Measurements from ENCODE around the gene DDX27.
"Not testable (repeated sequence)": the region's sequence is repeated elsewhere in the genome, so short reads cannot be mapped to it uniquely, and the experiment has no call there.

Gene DDX27, protein sequence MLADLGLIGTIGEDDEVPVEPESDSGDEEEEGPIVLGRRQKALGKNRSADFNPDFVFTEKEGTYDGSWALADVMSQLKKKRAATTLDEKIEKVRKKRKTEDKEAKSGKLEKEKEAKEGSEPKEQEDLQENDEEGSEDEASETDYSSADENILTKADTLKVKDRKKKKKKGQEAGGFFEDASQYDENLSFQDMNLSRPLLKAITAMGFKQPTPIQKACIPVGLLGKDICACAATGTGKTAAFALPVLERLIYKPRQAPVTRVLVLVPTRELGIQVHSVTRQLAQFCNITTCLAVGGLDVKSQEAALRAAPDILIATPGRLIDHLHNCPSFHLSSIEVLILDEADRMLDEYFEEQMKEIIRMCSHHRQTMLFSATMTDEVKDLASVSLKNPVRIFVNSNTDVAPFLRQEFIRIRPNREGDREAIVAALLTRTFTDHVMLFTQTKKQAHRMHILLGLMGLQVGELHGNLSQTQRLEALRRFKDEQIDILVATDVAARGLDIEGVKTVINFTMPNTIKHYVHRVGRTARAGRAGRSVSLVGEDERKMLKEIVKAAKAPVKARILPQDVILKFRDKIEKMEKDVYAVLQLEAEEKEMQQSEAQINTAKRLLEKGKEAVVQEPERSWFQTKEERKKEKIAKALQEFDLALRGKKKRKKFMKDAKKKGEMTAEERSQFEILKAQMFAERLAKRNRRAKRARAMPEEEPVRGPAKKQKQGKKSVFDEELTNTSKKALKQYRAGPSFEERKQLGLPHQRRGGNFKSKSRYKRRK

DNA sequence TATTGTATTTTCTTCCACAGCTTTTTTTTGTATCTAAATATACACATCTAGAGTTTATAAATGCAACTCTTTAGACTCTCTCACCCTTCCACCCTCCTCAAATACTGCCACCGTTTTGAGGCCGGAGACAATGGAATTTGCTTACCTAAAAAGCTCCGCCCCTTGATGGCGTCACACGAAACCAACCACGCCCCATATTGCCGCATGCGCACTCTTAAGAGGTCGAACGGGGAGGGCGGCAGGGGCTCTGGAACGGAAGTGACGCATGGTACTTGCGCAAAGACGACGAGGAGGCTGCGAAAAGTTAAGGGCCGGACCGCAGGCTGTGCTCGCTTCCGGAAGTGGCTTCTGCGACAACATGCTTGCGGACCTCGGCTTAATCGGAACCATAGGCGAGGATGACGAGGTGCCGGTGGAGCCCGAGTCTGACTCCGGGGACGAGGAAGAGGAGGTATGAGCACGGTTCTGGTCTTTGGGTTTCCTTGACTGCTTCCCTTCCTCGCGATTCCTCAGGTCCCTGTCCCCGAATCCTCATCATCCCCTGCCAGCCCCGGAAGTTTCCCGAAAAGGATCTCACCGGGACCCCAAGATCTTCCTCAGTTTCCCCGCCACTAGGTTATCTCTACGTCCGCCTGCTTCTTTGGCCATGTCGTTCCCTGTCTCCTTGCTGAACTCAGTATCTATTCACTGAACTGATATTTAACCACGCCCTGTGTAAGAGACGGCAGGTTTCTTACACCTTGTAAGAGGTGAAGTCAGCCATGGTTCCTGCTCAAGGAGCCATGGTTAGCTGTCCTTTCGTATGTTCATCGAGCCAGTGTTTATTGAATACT lies at the start of gene DDX27:
Gene DDX27, plus strand, starts transcription at position 326 of the 833 bp plus-strand sequence. Its CDS starts 33 bp downstream, at position 359.
- peak; percentile 96 for DNase-seq (ENCODE audit: low spot score)
- Mint-ChIP-seq H3K27me3 (ENCODE audit: low read depth) (peaks cover 2% of the 10 kb centered on the region), H3K9me3 (no peaks in the 10 kb centered on the region), H3K27ac (peak within 1 kb of the TSS; percentile 99), H3K4me3 (peak within 1 kb of the TSS; percentile 93), H3K36me3 (ENCODE audit: low read depth) (peaks cover 25% of the 10 kb centered on the region), H3K4me1 (ENCODE audit: low read depth) (peaks cover 15% of the 10 kb centered on the region)

DNA sequence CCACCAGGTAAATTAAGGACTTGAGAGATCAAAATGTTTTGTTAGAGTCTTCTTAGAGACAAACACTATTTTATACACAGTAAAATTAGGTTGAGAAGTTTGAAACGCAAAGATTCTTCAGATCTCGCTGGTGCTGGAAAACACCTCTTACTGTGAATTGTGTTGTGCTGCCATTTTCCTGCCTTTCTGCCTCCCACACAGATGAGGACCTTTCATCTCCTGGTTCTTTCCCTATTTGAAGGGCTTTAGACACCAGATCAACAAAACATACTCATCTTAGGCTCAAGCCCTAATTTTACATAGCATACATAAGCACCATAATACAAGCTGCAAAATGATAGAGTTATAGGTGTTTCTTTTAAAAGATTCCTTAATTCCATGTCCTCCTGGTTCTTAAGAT lies 49.7 kb upstream of the DDX27 start:
- no peak for DNase-seq (ENCODE audit: low spot score)
- no peak overlapping the region for H3K4me3 Mint-ChIP-seq
- peaks cover 37% of the 10 kb centered on the region for H3K36me3 Mint-ChIP-seq (ENCODE audit: low read depth)
- H3K4me1 Mint-ChIP-seq (ENCODE audit: low read depth): peaks cover 45% of the 10 kb centered on the region
- no peaks in the 10 kb centered on the region for H3K27me3 Mint-ChIP-seq (ENCODE audit: low read depth)
- H3K27ac Mint-ChIP-seq: no peak overlapping the region
- H3K9me3 Mint-ChIP-seq: no peaks in the 10 kb centered on the region

DNA sequence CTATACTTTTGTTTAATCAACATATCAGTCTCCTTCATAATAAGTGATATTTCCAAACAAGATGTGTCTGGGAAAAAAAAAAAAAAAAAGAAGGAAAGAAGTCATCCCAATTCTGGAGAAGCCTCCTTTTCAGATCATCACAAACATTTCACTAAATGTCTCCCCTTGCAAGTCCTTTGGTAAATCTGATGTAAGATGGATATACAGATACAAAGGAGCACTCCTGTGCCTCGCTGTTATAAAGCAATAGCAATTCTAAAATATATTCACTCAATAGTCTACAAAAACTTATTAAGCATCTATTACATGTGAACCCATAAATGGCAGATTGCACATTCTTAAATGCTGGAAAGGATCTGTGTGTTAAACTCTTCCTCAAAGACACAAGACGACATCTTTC lies 48.5 kb upstream of the DDX27 start:
- Mint-ChIP-seq H3K9me3 (no peaks in the 10 kb centered on the region), H3K4me3 (no peak overlapping the region), H3K36me3 (ENCODE audit: low read depth) (peaks cover 35% of the 10 kb centered on the region), H3K27ac (no peak overlapping the region), H3K27me3 (ENCODE audit: low read depth) (no peaks in the 10 kb centered on the region), H3K4me1 (ENCODE audit: low read depth) (peaks cover 44% of the 10 kb centered on the region)
- no peak for DNase-seq (ENCODE audit: low spot score)

DNA sequence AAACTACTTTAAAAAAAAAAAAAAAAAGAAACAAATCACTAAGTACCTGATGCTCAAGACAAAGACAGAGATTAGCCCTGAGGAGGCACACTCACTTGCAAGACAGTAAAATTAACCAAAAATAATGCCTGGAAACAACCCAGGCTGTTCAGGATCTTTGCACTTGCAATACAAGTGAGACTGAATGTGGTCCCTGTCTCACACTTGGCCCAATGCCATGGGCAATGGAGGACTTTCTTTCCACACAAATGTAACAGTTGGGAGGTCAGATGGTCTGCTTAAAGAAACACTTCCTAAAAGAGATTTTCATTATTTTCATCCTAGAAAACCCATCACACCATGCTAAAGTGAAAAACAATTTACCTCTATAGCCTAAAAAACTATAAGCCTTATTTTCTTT lies 47.3 kb upstream of the DDX27 start:
- Mint-ChIP-seq H3K36me3 (ENCODE audit: low read depth) (peaks cover 30% of the 10 kb centered on the region), H3K4me3 (no peak overlapping the region)

DNA sequence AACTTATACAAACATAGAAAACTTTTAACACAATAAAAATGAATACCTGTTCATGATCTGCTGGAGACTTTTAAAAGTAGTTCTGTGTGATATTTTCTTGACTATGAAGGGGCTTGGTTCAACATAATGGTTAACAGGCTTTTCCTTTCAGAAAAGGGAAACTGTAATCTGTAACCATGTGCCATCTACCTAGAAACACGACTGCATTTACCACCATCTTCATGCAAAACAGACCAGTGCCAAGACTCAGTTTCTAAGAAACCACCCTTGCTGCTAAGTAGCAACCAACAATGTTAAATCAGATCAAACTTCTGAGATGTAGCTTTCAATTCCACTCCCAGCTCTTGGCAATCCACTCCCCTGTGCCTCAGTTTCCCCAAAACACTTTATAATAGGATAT lies 46.8 kb upstream of the DDX27 start:
- Mint-ChIP-seq H3K27me3 (ENCODE audit: low read depth) (no peaks in the 10 kb centered on the region), H3K36me3 (ENCODE audit: low read depth) (peaks cover 31% of the 10 kb centered on the region), H3K9me3 (no peaks in the 10 kb centered on the region), H3K27ac (no peak overlapping the region), H3K4me1 (ENCODE audit: low read depth) (peaks cover 29% of the 10 kb centered on the region), H3K4me3 (no peak overlapping the region)
- no peak for DNase-seq (ENCODE audit: low spot score)

More for the DNA sequence above, 47.3 kb upstream of the DDX27 start:
- DNase-seq (ENCODE audit: low spot score): no peak
- H3K4me1 Mint-ChIP-seq (ENCODE audit: low read depth): peaks cover 33% of the 10 kb centered on the region
- H3K9me3 Mint-ChIP-seq: no peaks in the 10 kb centered on the region
- no peak overlapping the region for H3K27ac Mint-ChIP-seq
- no peaks in the 10 kb centered on the region for H3K27me3 Mint-ChIP-seq (ENCODE audit: low read depth)

DNA sequence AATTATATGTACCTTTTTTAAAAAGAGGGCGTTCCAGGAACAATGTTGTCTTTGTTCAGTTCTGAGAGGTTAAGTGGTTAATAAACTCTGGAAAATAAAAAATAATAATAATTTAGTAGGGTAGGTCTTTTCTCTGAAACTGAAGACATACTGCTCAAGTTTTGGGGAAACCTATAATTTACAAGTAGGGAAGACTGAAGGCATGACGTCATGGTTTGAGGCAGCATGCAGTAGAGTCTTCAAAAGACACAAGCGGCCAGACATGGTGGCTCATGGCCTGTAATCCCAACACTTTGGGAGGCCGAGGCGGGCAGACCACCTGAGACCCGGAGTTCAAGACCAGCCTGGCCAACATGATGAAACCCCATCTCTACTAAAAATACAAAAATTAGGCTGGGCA lies 45.0 kb upstream of the DDX27 start:
- H3K4me3 Mint-ChIP-seq: no peak overlapping the region
- peaks cover 38% of the 10 kb centered on the region for H3K36me3 Mint-ChIP-seq (ENCODE audit: low read depth)
- no peaks in the 10 kb centered on the region for H3K27me3 Mint-ChIP-seq (ENCODE audit: low read depth)
- no peaks in the 10 kb centered on the region for H3K9me3 Mint-ChIP-seq
- no peak for DNase-seq (ENCODE audit: low spot score)
- no peak overlapping the region for H3K27ac Mint-ChIP-seq
- peaks cover 13% of the 10 kb centered on the region for H3K4me1 Mint-ChIP-seq (ENCODE audit: low read depth)

DNA sequence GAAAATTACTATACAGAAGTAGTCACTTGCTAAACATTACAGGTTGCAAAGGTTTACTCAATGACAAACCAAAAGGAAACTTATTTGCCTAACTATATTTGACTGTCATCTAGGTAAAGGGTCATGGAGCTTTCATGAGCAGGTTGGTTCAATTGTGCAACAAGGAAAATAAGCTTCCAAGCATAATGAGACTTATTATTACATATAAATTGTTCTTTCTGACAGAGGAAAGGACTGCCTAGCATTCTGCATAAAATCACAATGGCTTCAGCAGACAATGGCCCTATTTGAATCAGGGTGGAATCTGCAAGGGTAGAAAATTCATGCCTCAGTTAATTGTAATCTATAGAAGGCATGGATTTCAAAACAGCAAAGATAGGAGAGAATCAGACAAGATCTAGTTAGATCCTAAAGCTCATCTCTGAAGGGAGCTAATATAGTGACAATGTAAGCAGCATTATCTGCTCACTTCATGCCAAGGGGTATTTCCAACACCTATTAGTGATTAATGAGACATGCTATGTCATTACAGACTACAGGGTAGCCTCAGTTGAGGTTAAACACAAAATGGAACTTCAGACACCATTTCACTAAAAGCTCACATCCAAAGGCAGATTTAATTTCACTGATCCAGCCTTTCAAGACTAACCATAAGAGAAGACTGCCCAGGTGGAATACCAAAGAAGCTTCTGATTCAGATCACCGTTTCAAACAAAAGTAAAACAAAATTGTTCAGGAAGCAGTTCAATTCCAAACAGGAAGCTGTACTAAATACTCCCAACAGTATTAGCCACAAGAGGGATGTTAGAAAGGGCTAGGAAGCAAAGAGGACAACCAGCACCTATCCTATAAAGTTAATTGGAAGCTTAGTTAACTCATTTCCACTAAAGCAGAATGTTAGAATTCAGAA lies 39.6 kb upstream of the DDX27 start:
- H3K9me3 Mint-ChIP-seq: no peaks in the 10 kb centered on the region
- no peak for DNase-seq (ENCODE audit: low spot score)
- no peak overlapping the region for H3K4me3 Mint-ChIP-seq
- peaks cover 42% of the 10 kb centered on the region for H3K4me1 Mint-ChIP-seq (ENCODE audit: low read depth)
- H3K27ac Mint-ChIP-seq: no peak overlapping the region
- peaks cover 18% of the 10 kb centered on the region for H3K36me3 Mint-ChIP-seq (ENCODE audit: low read depth)
- no peaks in the 10 kb centered on the region for H3K27me3 Mint-ChIP-seq (ENCODE audit: low read depth)

DNA sequence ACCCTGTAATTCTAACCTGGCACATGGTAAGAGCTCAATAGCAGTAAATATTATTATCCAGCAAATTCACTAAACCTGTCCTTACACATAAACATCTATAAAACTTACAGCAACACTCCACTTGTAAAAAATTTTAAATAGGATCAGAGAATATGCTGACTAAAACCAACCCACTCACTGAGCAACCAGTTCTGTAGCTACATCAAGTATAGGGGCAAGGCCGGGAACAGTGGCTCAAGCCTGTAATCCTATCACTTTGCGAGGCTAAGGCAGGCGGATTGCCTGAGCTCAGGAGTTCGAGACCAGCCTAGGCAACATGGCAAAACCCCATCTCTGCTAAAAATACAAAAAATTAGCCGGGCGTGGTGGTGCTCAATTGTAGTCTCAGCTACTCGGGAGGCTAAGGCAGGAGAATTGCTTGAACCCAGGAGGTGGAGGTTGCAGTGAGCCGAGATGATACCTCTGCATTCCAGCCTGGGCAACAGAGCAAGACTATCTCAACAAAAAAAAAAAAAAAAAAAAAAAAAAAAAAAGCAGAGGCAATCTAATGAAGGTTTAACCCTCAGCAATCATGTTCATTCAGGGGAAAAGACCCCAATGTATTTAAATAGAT lies 37.8 kb upstream of the DDX27 start:
- Mint-ChIP-seq H3K27me3 (ENCODE audit: low read depth) (no peaks in the 10 kb centered on the region), H3K36me3 (ENCODE audit: low read depth) (peaks cover 23% of the 10 kb centered on the region), H3K27ac (no peak overlapping the region), H3K4me3 (no peak overlapping the region), H3K9me3 (no peaks in the 10 kb centered on the region), H3K4me1 (ENCODE audit: low read depth) (peaks cover 53% of the 10 kb centered on the region)
- no peak for DNase-seq (ENCODE audit: low spot score)

DNA sequence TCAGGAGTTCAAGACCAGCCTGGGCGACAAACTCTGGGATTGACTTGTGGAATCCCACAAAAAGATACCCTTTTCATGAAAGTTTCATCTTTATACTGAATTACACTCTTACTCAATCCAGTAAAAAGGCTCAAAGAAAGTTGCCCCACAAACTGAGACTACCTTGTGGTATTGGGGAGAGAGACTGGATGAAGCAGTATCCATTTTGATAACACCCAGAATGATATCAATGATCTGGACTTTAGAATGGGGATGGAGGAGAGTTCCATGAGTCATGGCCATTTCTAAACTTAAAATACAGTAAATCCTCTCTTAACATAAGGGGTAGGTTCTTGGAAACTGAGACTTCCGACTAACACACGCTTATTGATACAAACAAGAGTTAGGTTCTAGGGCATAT lies 35.8 kb upstream of the DDX27 start:
- Mint-ChIP-seq H3K36me3 (ENCODE audit: low read depth) (peaks cover 14% of the 10 kb centered on the region), H3K9me3 (no peaks in the 10 kb centered on the region), H3K27ac (no peak overlapping the region), H3K4me1 (ENCODE audit: low read depth) (peaks cover 56% of the 10 kb centered on the region), H3K27me3 (ENCODE audit: low read depth) (no peaks in the 10 kb centered on the region), H3K4me3 (no peak overlapping the region)
- no peak for DNase-seq (ENCODE audit: low spot score)

DNA sequence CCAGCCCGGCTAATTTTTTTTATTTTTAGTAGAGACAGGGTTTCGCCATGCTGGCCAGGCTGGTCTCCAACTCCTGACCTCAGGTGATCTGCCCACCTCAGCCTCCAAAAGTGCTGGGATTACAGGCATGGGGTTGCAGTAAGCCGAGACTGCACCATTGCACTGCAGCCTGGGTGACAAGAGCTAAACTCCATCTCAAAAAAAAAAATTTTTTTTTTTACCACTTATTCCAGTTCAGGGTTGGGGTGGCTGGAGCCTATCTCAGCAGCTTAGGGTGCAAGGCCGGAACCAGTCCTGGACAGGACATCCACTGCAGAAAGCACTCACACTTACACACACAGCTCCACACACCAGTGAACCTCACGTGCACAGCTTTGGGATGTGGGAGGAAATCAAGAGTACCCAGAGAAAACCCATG lies 35.1 kb upstream of the DDX27 start:
- H3K4me1 Mint-ChIP-seq (ENCODE audit: low read depth): peaks cover 59% of the 10 kb centered on the region
- not testable (repeated sequence) for DNase-seq (ENCODE audit: low spot score); H3K27me3 Mint-ChIP-seq (ENCODE audit: low read depth); H3K4me3 Mint-ChIP-seq; H3K27ac Mint-ChIP-seq; H3K9me3 Mint-ChIP-seq
- H3K36me3 Mint-ChIP-seq (ENCODE audit: low read depth): peaks cover 14% of the 10 kb centered on the region

DNA sequence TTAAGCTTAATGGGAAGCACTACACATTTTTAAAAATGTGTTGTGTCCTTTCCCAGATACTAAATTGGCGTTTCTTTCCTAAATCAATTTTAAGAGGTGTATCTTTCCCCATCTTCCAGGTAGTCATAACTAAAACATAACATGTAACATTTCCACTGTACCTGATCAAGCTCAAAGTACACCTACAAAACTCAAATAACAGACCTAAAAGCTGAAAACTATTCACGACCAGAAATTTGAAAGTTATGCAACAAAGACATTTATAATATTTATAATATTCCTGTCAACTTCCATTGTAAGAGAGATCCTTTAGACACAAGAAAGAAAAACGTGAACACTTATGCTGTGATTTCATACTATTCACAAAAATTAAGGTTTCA lies 34.5 kb upstream of the DDX27 start:
- DNase-seq (ENCODE audit: low spot score): no peak
- Mint-ChIP-seq H3K9me3 (no peaks in the 10 kb centered on the region), H3K27ac (no peak overlapping the region), H3K4me3 (peak overlapping the region; percentile 44), H3K4me1 (ENCODE audit: low read depth) (peaks cover 55% of the 10 kb centered on the region), H3K27me3 (ENCODE audit: low read depth) (peaks cover 1% of the 10 kb centered on the region), H3K36me3 (ENCODE audit: low read depth) (peaks cover 15% of the 10 kb centered on the region)

DNA sequence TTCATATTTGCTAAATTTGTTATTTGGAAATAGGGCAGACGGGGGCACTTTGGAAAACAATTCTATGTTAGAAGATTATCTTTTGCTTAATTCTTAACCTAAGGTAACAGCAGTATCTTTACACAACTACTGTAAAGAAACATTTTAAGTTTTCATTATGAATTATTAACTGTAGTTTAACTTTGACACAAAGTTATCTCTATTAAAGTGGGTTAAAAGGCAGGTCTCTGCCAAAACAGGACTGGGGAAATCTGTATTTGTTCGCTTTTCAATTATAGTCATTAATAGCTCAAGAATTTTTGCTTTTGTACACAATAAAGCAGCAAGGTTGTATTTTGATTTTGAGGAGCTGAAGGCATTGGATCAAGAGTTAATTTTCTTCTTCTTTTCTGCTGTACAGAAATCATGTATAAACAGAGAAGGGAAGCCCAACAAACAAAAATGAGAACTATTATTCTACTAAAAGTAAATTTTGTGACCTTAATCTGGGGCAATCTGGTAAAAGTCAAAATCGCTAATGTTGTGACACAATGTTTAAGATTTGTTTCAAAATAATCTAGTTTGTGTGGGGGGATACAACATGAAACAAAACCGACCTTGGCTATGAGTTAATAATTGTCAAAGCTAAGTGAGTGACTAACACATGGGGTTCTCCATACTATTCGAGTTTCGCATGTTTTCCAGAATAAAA lies 34.0 kb upstream of the DDX27 start:
- DNase-seq (ENCODE audit: low spot score): no peak
- Mint-ChIP-seq H3K4me1 (ENCODE audit: low read depth) (peaks cover 52% of the 10 kb centered on the region), H3K4me3 (peak overlapping the region; percentile 44), H3K27ac (no peak overlapping the region), H3K9me3 (no peaks in the 10 kb centered on the region), H3K36me3 (ENCODE audit: low read depth) (peaks cover 15% of the 10 kb centered on the region), H3K27me3 (ENCODE audit: low read depth) (peaks cover 2% of the 10 kb centered on the region)
